Bronchial epithelial cell (primary cell): Measurements from ENCODE around the gene NOCT. TPM values are rescaled to one million over a fixed set of nuclear protein-coding genes. Genes with fewer than 3 reads are reported as not detected.
A peak's percentile ranks its signal among the peaks of the same experiment; 100 is the strongest.
"Not testable (repeated sequence)": the region's sequence is repeated elsewhere in the genome, so short reads cannot be mapped to it uniquely, and the experiment has no call there.

Source experiments
- DNase-seq: peaks from one replicate; pipeline ENCODE4 v3.0.0-alpha.2; 2010; ENCODE audit warnings: low read depth
- FAIRE-seq: peaks from 2 replicates; lab custom pipeline; 2011; peaks lifted over from hg19 to GRCh38; lab: Jason Lieb, UNC
- H3K27me3 ChIP-seq: 2 replicates; pipeline ENCODE4 v1.5.1; 2011; ENCODE audit warnings: low read length; ENCODE audit not compliant: control insufficient read depth, insufficient read depth
- H3K36me3 ChIP-seq: 2 replicates; pipeline ENCODE4 v1.5.1; 2011; ENCODE audit warnings: low read length; ENCODE audit not compliant: control insufficient read depth, insufficient read depth
- H3K4me3 ChIP-seq: 2 replicates; pipeline ENCODE4 v1.5.1; 2011; ENCODE audit warnings: mild to moderate bottlenecking, low read depth, low read length, control low read depth
- CTCF ChIP-seq: IDR thresholded peaks from 2 replicates; pipeline ENCODE4 v1.5.1; 2011; ENCODE audit warnings: mild to moderate bottlenecking, moderate library complexity, low read length, control low read depth, inconsistent platforms; ENCODE audit not compliant: insufficient read depth, severe bottlenecking
- total RNA-seq: library from RNA; depleted of rRNA; stranded (reverse); fragments of >200 nt; gene quantifications from 2 replicates; pipeline ENCODE4 v1.2.1, GENCODE V29; 2014

Gene NOCT
- total RNA-seq, 1 donor from 2014 or later, result 8.4 TPM

GRCh38 chr4:138983690-138984089 is 31.9 kb upstream of the NOCT start:
- no peak for DNase-seq
- no peak for TF ChIP-seq CTCF
- no peak for FAIRE-seq
- Histone ChIP-seq H3K4me3 (no peak overlapping the region), H3K27me3 (no peaks in the 10 kb centered on the region), H3K36me3 (no peaks in the 10 kb centered on the region)

DNA sequence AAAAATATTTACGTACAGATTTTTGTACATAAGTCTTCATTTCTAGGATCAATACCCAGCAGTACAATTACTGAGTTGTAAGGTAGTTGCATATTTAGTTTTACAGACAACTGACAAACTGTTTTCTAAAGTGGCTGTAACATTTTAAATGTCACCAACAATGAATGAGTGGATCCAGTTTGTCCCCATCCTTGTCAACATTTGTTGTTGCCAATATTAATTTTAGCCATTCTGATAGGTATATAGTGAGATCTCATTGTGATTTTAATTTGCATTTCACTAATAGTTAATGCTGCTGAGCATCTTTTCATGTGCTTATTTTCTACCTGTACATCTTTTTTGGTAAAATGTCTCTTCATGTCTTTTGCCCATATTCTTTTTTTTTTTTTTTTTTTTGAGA is 30.9 kb upstream of the NOCT start:
- no peak for TF ChIP-seq CTCF
- Histone ChIP-seq H3K4me3 (no peak overlapping the region), H3K36me3 (no peaks in the 10 kb centered on the region), H3K27me3 (no peaks in the 10 kb centered on the region)
- DNase-seq (no peak), FAIRE-seq (no peak)

- H3K4me3 ChIP-seq, result no peak overlapping the region
- DNase-seq (no peak), FAIRE-seq (no peak)
- H3K27me3 ChIP-seq, result no peaks in the 10 kb centered on the region
- no peaks in the 10 kb centered on the region for H3K36me3 ChIP-seq
- TF ChIP-seq CTCF, result no peak
These were observed 22.9 kb upstream of the NOCT start for GRCh38 chr4:138992676-138993075.

GRCh38 chr4:138996090-138996489 is 19.5 kb upstream of the NOCT start:
- FAIRE-seq (no peak), DNase-seq (no peak)
- Histone ChIP-seq H3K36me3 (no peaks in the 10 kb centered on the region), H3K4me3 (no peak overlapping the region), H3K27me3 (no peaks in the 10 kb centered on the region)
- TF ChIP-seq CTCF, result no peak

DNA sequence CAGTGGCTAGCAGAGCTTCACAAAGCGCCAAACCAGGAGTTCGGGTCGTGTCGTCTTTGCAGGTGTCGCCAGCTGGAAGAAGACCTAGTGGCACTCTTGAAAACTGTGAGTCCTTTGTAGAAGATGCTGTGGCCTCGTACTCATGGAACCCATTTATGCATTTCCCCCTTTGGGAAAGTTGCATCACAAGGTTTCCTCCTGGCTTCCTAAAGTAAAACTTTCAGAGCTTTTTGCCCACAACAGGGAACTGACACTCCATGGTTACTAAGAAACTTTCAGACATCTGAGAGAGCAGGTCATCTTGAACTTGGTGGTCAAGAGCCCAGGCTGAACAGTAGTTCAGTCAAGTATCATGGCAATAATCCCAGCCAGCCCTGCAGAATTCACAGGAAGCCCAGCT is 15.9 kb upstream of the NOCT start:
- DNase-seq, result no peak
- no peak for TF ChIP-seq CTCF
- no peaks in the 10 kb centered on the region for H3K27me3 ChIP-seq
- no peaks in the 10 kb centered on the region for H3K36me3 ChIP-seq
- FAIRE-seq, result peak; percentile 72
- H3K4me3 ChIP-seq, result no peak overlapping the region

GRCh38 chr4:139000134-139000533 is 15.4 kb upstream of the NOCT start:
- H3K4me3 ChIP-seq, H3K27me3 ChIP-seq, FAIRE-seq, H3K36me3 ChIP-seq, DNase-seq: not testable (repeated sequence)

- not testable (repeated sequence) for H3K36me3 ChIP-seq, DNase-seq, H3K4me3 ChIP-seq, H3K27me3 ChIP-seq, FAIRE-seq
These were observed 14.2 kb upstream of the NOCT start for GRCh38 chr4:139001430-139001829.

- not testable (repeated sequence) for H3K36me3 ChIP-seq, H3K27me3 ChIP-seq, H3K4me3 ChIP-seq, DNase-seq, FAIRE-seq
These were observed 11.9 kb upstream of the NOCT start for GRCh38 chr4:139003668-139004067.
